ENCODE data around the gene CD300LB. TPM values are rescaled to one million over a fixed set of nuclear protein-coding genes. Genes with fewer than 3 reads are reported as not detected.

Gene CD300LB
- total and polyA plus RNA-seq, 10 donors: 0.47 to 5.6 (median 2.0) TPM

GRCh38 chr17:74554909-74555308 is 23.6 kb upstream of the CD300LB start:
- Histone ChIP-seq H3K36me3 (no peaks in the 10 kb centered on the region), H3K27me3 (replicated peaks in 1 of 7) (peaks cover 0 to 13% (median 0%) of the 10 kb centered on the region in 7 donors), H3K4me1 (peaks cover 0 to 10% (median 0%) of the 10 kb centered on the region in 6 donors), H3K4me3 (no peak overlapping the region), H3K9me3 (no peaks in the 10 kb centered on the region), H3K27ac (no peak overlapping the region)
- intact Hi-C loops (cut with DNase I; ENCODE audit: low total_unique reads): no loop called here
- DNase-seq: no peak
- no peak for TF ChIP-seq CTCF (IDR thresholded peaks at IDR 0.05 in 8 of 11, conservative IDR thresholded peaks at IDR 0.05 in 3 of 11)
- TF ChIP-seq POLR2AphosphoS5 (IDR thresholded peaks at IDR 0.05): no peak
- no peak for TF ChIP-seq POLR2A (IDR thresholded peaks at IDR 0.05)
- WGBS, 5 donors: 52 to 67% (median 62%) methylated on average over 6 of the region's 6 CpGs

GRCh38 chr17:74552037-74552436 is 20.8 kb upstream of the CD300LB start:
- WGBS, 5 donors: 63 to 74% (median 68%) methylated on average over 7 of the region's 7 CpGs
- no peak for TF ChIP-seq CTCF (IDR thresholded peaks at IDR 0.05 in 8 of 11, conservative IDR thresholded peaks at IDR 0.05 in 3 of 11)
- TF ChIP-seq POLR2AphosphoS5 (IDR thresholded peaks at IDR 0.05): no peak
- TF ChIP-seq POLR2A (IDR thresholded peaks at IDR 0.05): no peak
- no peak overlapping the region for H3K27ac ChIP-seq
- H3K36me3 ChIP-seq: no peaks in the 10 kb centered on the region
- no peak for DNase-seq
- peaks cover 0 to 9% (median 2%) of the 10 kb centered on the region in 6 donors for H3K4me1 ChIP-seq
- no peak overlapping the region for H3K4me3 ChIP-seq
- H3K27me3 ChIP-seq (replicated peaks in 1 of 7): peaks cover 0 to 21% (median 0%) of the 10 kb centered on the region in 7 donors
- H3K9me3 ChIP-seq: no peaks in the 10 kb centered on the region
- intact Hi-C loops (cut with DNase I; ENCODE audit: low total_unique reads): no loop called here

- Histone ChIP-seq H3K4me1 (peaks cover 0 to 15% (median 2%) of the 10 kb centered on the region in 6 donors), H3K4me3 (no peak overlapping the region), H3K27me3 (replicated peaks in 1 of 7) (peaks cover 0 to 21% (median 0%) of the 10 kb centered on the region in 7 donors), H3K9me3 (no peaks in the 10 kb centered on the region), H3K36me3 (no peaks in the 10 kb centered on the region), H3K27ac (no peak overlapping the region)
- DNase-seq: no peak
- TF ChIP-seq CTCF (IDR thresholded peaks at IDR 0.05 in 8 of 11, conservative IDR thresholded peaks at IDR 0.05 in 3 of 11): no peak
- TF ChIP-seq POLR2AphosphoS5 (IDR thresholded peaks at IDR 0.05): no peak
- TF ChIP-seq POLR2A (IDR thresholded peaks at IDR 0.05): no peak
- intact Hi-C loops (cut with DNase I; ENCODE audit: low total_unique reads): no loop called here
- WGBS, 5 donors: 83 to 92% (median 84%) methylated on average over 13 to 15 of the region's 15 CpGs
Observed at GRCh38 chr17:74550602-74551001, 19.3 kb upstream of the CD300LB start.

GRCh38 chr17:74549343-74549742 is 18.1 kb upstream of the CD300LB start:
- Histone ChIP-seq H3K27me3 (replicated peaks in 1 of 7) (peaks cover 0 to 21% (median 0%) of the 10 kb centered on the region in 7 donors), H3K27ac (no peak overlapping the region), H3K4me1 (peaks cover 0 to 22% (median 2%) of the 10 kb centered on the region in 6 donors), H3K36me3 (no peaks in the 10 kb centered on the region), H3K9me3 (no peaks in the 10 kb centered on the region), H3K4me3 (no peak overlapping the region)
- 66 to 85% (median 81%) methylated on average over 7 of the region's 7 CpGs for WGBS, 5 donors
- TF ChIP-seq POLR2A (IDR thresholded peaks at IDR 0.05) (no peak), CTCF (IDR thresholded peaks at IDR 0.05 in 8 of 11, conservative IDR thresholded peaks at IDR 0.05 in 3 of 11) (no peak), POLR2AphosphoS5 (IDR thresholded peaks at IDR 0.05) (no peak)
- peak; percentile 66 for DNase-seq
- intact Hi-C loops (cut with DNase I; ENCODE audit: low total_unique reads): no loop called here

All from spleen (tissue), 11 donors.